Neural progenitor cell (in vitro differentiated cells): ENCODE measurements around the gene RNPEP. TPM values are rescaled to one million over a fixed set of nuclear protein-coding genes. Genes with fewer than 3 reads are reported as not detected.

Experiments used
- DNase-seq: peaks from one replicate; pipeline ENCODE4 v3.0.0-alpha.2; 2016; ENCODE audit warnings: low spot score
- H2AFZ ChIP-seq: fragments of 200-600 bp; sonication (generic); replicated peaks from 2 replicates; pipeline ENCODE4 v1.6.1; 2016; ENCODE audit warnings: antibody characterized with exemption
- H3F3A ChIP-seq: fragments of 200-600 bp; sonication (generic); 2 replicates; pipeline ENCODE4 v1.6.1; 2016; ENCODE audit warnings: antibody characterized with exemption, low read depth
- H3K27ac ChIP-seq: fragments of 200-600 bp; sonication (generic); 2 replicates; pipeline ENCODE4 v1.5.1; 2016; ENCODE audit warnings: mild to moderate bottlenecking
- H3K27me3 ChIP-seq: fragments of 200-600 bp; sonication (generic); 2 replicates; pipeline ENCODE4 v1.6.1; 2016; ENCODE audit warnings: mild to moderate bottlenecking, moderate library complexity
- H3K36me3 ChIP-seq: fragments of 200-600 bp; sonication (generic); 2 replicates; pipeline ENCODE4 v1.5.1; 2016
- H3K4me1 ChIP-seq: fragments of 200-600 bp; sonication (generic); 2 replicates; pipeline ENCODE4 v1.6.1; 2016; ENCODE audit warnings: mixed run types
- H3K4me2 ChIP-seq: fragments of 200-600 bp; sonication (generic); 2 replicates; pipeline ENCODE4 v1.6.1; 2016
- H3K4me3 ChIP-seq: fragments of 200-600 bp; sonication (generic); 2 replicates; pipeline ENCODE4 v1.5.1; 2016
- H3K79me2 ChIP-seq: fragments of 200-600 bp; sonication (generic); 2 replicates; pipeline ENCODE4 v1.6.1; 2016; ENCODE audit warnings: low read depth
- H3K9ac ChIP-seq: fragments of 200-600 bp; sonication (generic); 2 replicates; pipeline ENCODE4 v1.6.1; 2016
- H3K9me3 ChIP-seq: fragments of 200-600 bp; sonication (generic); 2 replicates; pipeline ENCODE4 v1.5.1; 2016; ENCODE audit warnings: low read depth
- H4K20me1 ChIP-seq: fragments of 200-600 bp; sonication (generic); 2 replicates; pipeline ENCODE4 v1.6.1; 2016; ENCODE audit warnings: low read depth
- H3K27ac Mint-ChIP-seq: 3 replicates; pipeline ENCODE4 v1.8.0; 2021; ENCODE audit warnings: mixed read lengths
- H3K27me3 Mint-ChIP-seq: 2 replicates; pipeline ENCODE4 v1.8.0; 2022; ENCODE audit warnings: low read depth, mild to moderate bottlenecking, inconsistent platforms, moderate library complexity, mixed read lengths; ENCODE audit not compliant: insufficient read depth
- H3K36me3 Mint-ChIP-seq: 3 replicates; pipeline ENCODE4 v1.8.0; 2021; ENCODE audit warnings: mixed read lengths
- H3K4me1 Mint-ChIP-seq: 3 replicates; pipeline ENCODE4 v1.8.0; 2021; ENCODE audit warnings: mixed read lengths
- H3K4me3 Mint-ChIP-seq: 3 replicates; pipeline ENCODE4 v1.8.0; 2021; ENCODE audit warnings: mild to moderate bottlenecking, moderate library complexity, mixed read lengths
- H3K9me3 Mint-ChIP-seq: 3 replicates; pipeline ENCODE4 v1.8.0; 2020; ENCODE audit warnings: mixed read lengths
- EZH2 ChIP-seq: fragments of 200-600 bp; sonication (generic); IDR thresholded peaks from 2 replicates; pipeline ENCODE4 v1.6.1; 2017; ENCODE audit warnings: antibody characterized with exemption, mild to moderate bottlenecking, moderate library complexity
- EZH2phosphoT487 ChIP-seq: fragments of 200-600 bp; sonication (generic); IDR thresholded peaks from 2 replicates; pipeline ENCODE4 v1.6.1; 2017; ENCODE audit warnings: antibody characterized with exemption
- total RNA-seq: library from RNA; depleted of rRNA; stranded (reverse); fragments of >200 nt; gene quantifications from 2 replicates; pipeline ENCODE4 v1.2.3, GENCODE V29; 2015; ENCODE audit warnings: low replicate concordance
- TF ChIP-seq, protein P1 (sequence below): fragments of 200-600 bp; sonication (generic); IDR thresholded peaks from 2 replicates; pipeline ENCODE4 v1.5.1; 2017; ENCODE audit warnings: antibody characterized with exemption, mild to moderate bottlenecking

RNPEP gene
- total RNA-seq, 1 donor from 2014 or later, result 48.7 TPM

GRCh38 chr1:201999625-202000238, 17.3 kb downstream of the RNPEP start:
- Histone ChIP-seq H3K79me2 (no peaks in the 10 kb centered on the region), H3K36me3 (peaks cover 5% of the 10 kb centered on the region), H3F3A (no peaks in the 10 kb centered on the region), H2AFZ (no peak overlapping the region), H4K20me1 (peaks cover 7% of the 10 kb centered on the region), H3K27me3 (no peaks in the 10 kb centered on the region), H3K4me3 (no peak overlapping the region), H3K9me3 (no peaks in the 10 kb centered on the region), H3K27ac (no peak overlapping the region), H3K4me1 (no peaks in the 10 kb centered on the region), H3K4me2 (no peak overlapping the region), H3K9ac (no peak overlapping the region)
- Mint-ChIP-seq H3K4me1 (no peaks in the 10 kb centered on the region), H3K27ac (no peak overlapping the region), H3K36me3 (peaks cover 31% of the 10 kb centered on the region), H3K9me3 (no peaks in the 10 kb centered on the region), H3K4me3 (no peak overlapping the region), H3K27me3 (peaks cover 3% of the 10 kb centered on the region)
- TF ChIP-seq, protein P1, sequence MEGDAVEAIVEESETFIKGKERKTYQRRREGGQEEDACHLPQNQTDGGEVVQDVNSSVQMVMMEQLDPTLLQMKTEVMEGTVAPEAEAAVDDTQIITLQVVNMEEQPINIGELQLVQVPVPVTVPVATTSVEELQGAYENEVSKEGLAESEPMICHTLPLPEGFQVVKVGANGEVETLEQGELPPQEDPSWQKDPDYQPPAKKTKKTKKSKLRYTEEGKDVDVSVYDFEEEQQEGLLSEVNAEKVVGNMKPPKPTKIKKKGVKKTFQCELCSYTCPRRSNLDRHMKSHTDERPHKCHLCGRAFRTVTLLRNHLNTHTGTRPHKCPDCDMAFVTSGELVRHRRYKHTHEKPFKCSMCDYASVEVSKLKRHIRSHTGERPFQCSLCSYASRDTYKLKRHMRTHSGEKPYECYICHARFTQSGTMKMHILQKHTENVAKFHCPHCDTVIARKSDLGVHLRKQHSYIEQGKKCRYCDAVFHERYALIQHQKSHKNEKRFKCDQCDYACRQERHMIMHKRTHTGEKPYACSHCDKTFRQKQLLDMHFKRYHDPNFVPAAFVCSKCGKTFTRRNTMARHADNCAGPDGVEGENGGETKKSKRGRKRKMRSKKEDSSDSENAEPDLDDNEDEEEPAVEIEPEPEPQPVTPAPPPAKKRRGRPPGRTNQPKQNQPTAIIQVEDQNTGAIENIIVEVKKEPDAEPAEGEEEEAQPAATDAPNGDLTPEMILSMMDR, result peak; percentile 75
- TF ChIP-seq EZH2phosphoT487, result no peak
- TF ChIP-seq EZH2, result no peak
- peak; percentile 74 for DNase-seq

DNA sequence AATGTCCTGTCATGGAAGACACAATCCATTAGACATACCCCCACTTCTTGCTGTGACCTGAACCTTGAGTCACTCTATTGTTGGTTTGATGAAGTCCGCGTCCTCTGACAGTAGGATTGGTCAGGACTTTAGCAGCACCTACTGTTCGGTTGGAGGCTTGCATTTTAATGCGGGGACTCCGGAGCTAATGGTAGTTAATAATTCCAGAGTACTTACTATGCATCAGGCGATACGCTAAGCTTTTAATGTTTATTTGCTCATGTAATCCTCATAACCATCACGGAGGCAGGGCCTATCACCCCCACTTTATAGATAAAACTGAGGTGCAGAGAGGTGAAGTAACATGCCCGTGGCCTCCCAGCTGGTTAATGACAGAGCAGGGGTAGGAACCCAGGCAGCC, 20.1 kb downstream of the RNPEP start:
- H3K4me1 ChIP-seq, result no peaks in the 10 kb centered on the region
- DNase-seq, result no peak
- H3K36me3 ChIP-seq, result peaks cover 5% of the 10 kb centered on the region
- H3K27me3 ChIP-seq, result no peaks in the 10 kb centered on the region
- peaks cover 7% of the 10 kb centered on the region for H3F3A ChIP-seq
- H3K9me3 ChIP-seq, result no peaks in the 10 kb centered on the region
- H3K4me2 ChIP-seq, result no peak overlapping the region
- H3K4me1 Mint-ChIP-seq, result no peaks in the 10 kb centered on the region
- H3K4me3 Mint-ChIP-seq, result no peak overlapping the region
- no peak overlapping the region for H3K9ac ChIP-seq
- no peak overlapping the region for H3K27ac ChIP-seq
- no peak for TF ChIP-seq EZH2
- TF ChIP-seq, protein P1, result no peak
- no peak for TF ChIP-seq EZH2phosphoT487
- H3K27me3 Mint-ChIP-seq, result peaks cover 3% of the 10 kb centered on the region
- H3K9me3 Mint-ChIP-seq, result no peaks in the 10 kb centered on the region
- H3K36me3 Mint-ChIP-seq, result peaks cover 24% of the 10 kb centered on the region
- H3K27ac Mint-ChIP-seq, result no peak overlapping the region
- no peak overlapping the region for H2AFZ ChIP-seq
- no peak overlapping the region for H3K4me3 ChIP-seq
- H3K79me2 ChIP-seq, result no peaks in the 10 kb centered on the region
- H4K20me1 ChIP-seq, result peaks cover 7% of the 10 kb centered on the region

DNA sequence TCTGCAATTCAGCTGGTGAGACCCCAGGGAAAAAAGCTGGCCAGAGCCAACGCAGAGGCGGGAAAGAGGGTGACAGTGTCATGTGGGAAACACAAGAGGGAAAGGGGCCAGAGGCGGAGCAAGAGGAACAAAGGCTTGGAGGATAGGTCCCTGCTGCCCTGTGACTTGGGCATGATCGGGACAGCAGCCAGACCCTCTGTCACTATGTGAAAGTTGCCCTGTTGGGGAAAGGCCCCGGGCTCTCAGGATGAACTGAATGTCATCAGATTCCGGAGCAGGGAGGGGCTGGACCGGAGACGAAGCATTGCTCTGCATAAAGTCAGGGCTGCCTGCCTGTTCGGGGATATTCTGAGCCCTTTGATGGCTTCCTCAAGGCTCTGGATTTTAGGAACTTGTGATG, 22.3 kb downstream of the RNPEP start:
- TF ChIP-seq EZH2phosphoT487 (no peak), EZH2 (no peak)
- TF ChIP-seq, protein P1, result no peak

More for the DNA sequence above, 22.3 kb downstream of the RNPEP start:
- H3K27me3 ChIP-seq, result no peaks in the 10 kb centered on the region
- peaks cover 9% of the 10 kb centered on the region for H3F3A ChIP-seq
- H3K36me3 ChIP-seq, result peaks cover 5% of the 10 kb centered on the region
- H3K4me1 Mint-ChIP-seq, result peaks cover 4% of the 10 kb centered on the region
- DNase-seq, result no peak
- H3K4me1 ChIP-seq, result peaks cover 1% of the 10 kb centered on the region
- no peak overlapping the region for H2AFZ ChIP-seq
- H3K4me2 ChIP-seq, result no peak overlapping the region
- no peak overlapping the region for H3K27ac Mint-ChIP-seq
- no peak overlapping the region for H3K27ac ChIP-seq
- no peaks in the 10 kb centered on the region for H3K9me3 ChIP-seq
- H3K79me2 ChIP-seq, result no peaks in the 10 kb centered on the region
- H3K4me3 Mint-ChIP-seq, result no peak overlapping the region
- H3K27me3 Mint-ChIP-seq, result peaks cover 3% of the 10 kb centered on the region
- H3K9ac ChIP-seq, result no peak overlapping the region
- H3K4me3 ChIP-seq, result no peak overlapping the region
- H4K20me1 ChIP-seq, result peaks cover 6% of the 10 kb centered on the region
- peaks cover 24% of the 10 kb centered on the region for H3K36me3 Mint-ChIP-seq
- H3K9me3 Mint-ChIP-seq, result no peaks in the 10 kb centered on the region
